Lower leg skin (tissue), 3 donors: ENCODE data around the gene TMEM184A.

Source experiments
- POLR2A ChIP-seq, 2 donors: fragments of 450-650 bp; IDR thresholded peaks; one replicate each; pipeline ENCODE4 v1.6.1; 2016 to 2017; ENCODE audit warnings: antibody characterized with exemption in 2 of 2, mild to moderate bottlenecking in 1 of 2, moderate library complexity in 1 of 2
- TF ChIP-seq, protein P1 (sequence below), 3 donors: fragments of 450-650 bp; IDR thresholded peaks; one replicate each; pipeline ENCODE4 v1.5.1; 2016; ENCODE audit warnings: antibody characterized with exemption in 3 of 3, mild to moderate bottlenecking in 3 of 3, moderate library complexity in 2 of 3

DNA sequence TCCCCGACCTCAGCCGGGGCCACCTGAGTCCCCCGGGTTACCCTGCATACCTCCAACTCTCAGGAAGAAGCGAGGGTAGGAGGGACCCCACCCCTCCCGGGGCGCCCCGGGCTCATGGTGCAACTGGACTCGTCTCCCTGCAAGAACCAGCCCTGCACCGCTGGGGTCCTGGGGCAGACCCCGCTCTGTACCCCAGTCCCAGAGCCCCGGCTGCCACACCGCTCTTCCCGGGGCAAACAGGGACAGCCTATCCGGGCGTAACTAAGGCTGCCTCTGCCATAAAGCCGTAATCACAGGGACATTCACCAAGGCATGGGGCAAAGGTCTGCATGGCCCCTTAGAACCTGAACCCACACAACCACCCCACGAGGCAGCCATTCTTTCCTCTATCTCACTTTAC lies 32.2 kb downstream of the TMEM184A start:
- TF ChIP-seq, protein P1, sequence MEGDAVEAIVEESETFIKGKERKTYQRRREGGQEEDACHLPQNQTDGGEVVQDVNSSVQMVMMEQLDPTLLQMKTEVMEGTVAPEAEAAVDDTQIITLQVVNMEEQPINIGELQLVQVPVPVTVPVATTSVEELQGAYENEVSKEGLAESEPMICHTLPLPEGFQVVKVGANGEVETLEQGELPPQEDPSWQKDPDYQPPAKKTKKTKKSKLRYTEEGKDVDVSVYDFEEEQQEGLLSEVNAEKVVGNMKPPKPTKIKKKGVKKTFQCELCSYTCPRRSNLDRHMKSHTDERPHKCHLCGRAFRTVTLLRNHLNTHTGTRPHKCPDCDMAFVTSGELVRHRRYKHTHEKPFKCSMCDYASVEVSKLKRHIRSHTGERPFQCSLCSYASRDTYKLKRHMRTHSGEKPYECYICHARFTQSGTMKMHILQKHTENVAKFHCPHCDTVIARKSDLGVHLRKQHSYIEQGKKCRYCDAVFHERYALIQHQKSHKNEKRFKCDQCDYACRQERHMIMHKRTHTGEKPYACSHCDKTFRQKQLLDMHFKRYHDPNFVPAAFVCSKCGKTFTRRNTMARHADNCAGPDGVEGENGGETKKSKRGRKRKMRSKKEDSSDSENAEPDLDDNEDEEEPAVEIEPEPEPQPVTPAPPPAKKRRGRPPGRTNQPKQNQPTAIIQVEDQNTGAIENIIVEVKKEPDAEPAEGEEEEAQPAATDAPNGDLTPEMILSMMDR (IDR thresholded peaks at IDR 0.05) = no peak
- no peak for TF ChIP-seq POLR2A (IDR thresholded peaks at IDR 0.05)
